GM19452 (cell line): ENCODE measurements around the gene GMPPA.

Experiments
- ATAC-seq: cut with Tn5 transposase; IDR thresholded peaks from one replicate; pipeline ENCODE4 v1.9.1; 2021; ENCODE audit not compliant: unreplicated experiment

Gene GMPPA

GRCh38 chr2:219553463-219553963 lies 54.8 kb downstream of the GMPPA start:
- no peak for ATAC-seq

- ATAC-seq: no peak
These were observed 55.7 kb downstream of the GMPPA start for GRCh38 chr2:219554350-219554749.

- ATAC-seq: no peak
These were observed 57.3 kb downstream of the GMPPA start for GRCh38 chr2:219555956-219556355.

- ATAC-seq: no peak
These were observed 57.7 kb downstream of the GMPPA start for GRCh38 chr2:219556413-219556812.
